ENCODE results near the gene DMGDH. TPM values are rescaled to one million over a fixed set of nuclear protein-coding genes. Genes with fewer than 3 reads are reported as not detected.

Gene DMGDH
- total and polyA plus RNA-seq, 2 experiments from 2014 or later: 8.9 TPM; not detected in 1

DNA sequence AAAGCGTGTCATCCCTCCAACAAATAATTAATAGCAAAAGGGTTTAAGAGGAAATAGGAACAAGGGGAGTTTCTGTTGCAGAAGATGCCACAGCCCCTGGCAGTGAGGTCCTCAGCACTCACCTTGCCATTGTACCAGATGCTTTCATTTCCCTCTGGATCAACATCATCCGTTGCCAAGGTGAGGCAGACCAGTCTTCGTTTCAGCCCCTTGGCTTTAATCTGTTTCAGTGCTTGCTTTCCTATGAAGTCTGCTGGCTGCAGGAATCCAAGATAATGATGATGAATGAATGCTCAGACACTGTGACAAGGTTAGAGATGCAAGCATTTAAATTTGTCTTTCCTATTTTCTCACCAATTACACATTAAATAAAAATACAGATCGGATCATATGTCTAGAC lies 64.3 kb downstream of the DMGDH start:
- no peaks in the 10 kb centered on the region for H3K4me1 ChIP-seq (ENCODE audit: low read depth)
- no peak overlapping the region for H3K4me3 ChIP-seq
- DNase-seq (ENCODE audit: low read depth in 1 of 2, low spot score in 1 of 2): no peak
- TF ChIP-seq, protein P1, sequence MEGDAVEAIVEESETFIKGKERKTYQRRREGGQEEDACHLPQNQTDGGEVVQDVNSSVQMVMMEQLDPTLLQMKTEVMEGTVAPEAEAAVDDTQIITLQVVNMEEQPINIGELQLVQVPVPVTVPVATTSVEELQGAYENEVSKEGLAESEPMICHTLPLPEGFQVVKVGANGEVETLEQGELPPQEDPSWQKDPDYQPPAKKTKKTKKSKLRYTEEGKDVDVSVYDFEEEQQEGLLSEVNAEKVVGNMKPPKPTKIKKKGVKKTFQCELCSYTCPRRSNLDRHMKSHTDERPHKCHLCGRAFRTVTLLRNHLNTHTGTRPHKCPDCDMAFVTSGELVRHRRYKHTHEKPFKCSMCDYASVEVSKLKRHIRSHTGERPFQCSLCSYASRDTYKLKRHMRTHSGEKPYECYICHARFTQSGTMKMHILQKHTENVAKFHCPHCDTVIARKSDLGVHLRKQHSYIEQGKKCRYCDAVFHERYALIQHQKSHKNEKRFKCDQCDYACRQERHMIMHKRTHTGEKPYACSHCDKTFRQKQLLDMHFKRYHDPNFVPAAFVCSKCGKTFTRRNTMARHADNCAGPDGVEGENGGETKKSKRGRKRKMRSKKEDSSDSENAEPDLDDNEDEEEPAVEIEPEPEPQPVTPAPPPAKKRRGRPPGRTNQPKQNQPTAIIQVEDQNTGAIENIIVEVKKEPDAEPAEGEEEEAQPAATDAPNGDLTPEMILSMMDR (IDR thresholded peaks at IDR 0.05; ENCODE audit: low read depth, low read length): no peak
- H3K36me3 ChIP-seq: no peaks in the 10 kb centered on the region
- H3K27ac ChIP-seq: no peak overlapping the region
- no peaks in the 10 kb centered on the region for H3K9me3 ChIP-seq (ENCODE audit: low read depth)
- no peaks in the 10 kb centered on the region for H3K27me3 ChIP-seq

- DNase-seq (ENCODE audit: low read depth in 1 of 2, low spot score in 1 of 2): no peak
- Histone ChIP-seq H3K27ac (no peak overlapping the region), H3K36me3 (no peaks in the 10 kb centered on the region), H3K9me3 (ENCODE audit: low read depth) (no peaks in the 10 kb centered on the region), H3K4me3 (no peak overlapping the region), H3K27me3 (no peaks in the 10 kb centered on the region), H3K4me1 (ENCODE audit: low read depth) (no peaks in the 10 kb centered on the region)
- TF ChIP-seq, protein P1 (IDR thresholded peaks at IDR 0.05; ENCODE audit: low read depth, low read length): no peak
These were observed 67.1 kb downstream of the DMGDH start for GRCh38 chr5:79002374-79002773.

DNA sequence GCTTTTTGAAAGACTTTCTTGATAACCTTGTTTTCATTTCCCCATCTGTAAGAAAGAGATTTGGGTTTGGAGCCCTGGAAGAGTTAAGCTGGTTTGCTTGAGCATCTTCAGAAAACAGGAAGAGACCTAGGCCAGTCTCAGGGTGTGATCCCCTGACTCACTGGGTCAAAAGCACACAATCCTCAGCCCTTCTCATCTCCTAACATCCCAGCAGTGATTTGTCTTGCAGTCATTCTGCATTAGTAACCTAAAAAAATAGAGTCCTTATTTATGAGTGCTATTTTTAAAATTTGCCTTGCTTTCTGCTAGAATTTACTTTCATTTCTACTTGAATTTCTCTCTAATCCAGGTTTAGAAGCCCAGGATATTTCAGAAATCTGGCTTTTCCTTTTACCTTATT lies 68.0 kb downstream of the DMGDH start:
- Histone ChIP-seq H3K27ac (no peak overlapping the region), H3K4me1 (ENCODE audit: low read depth) (no peaks in the 10 kb centered on the region), H3K36me3 (no peaks in the 10 kb centered on the region), H3K27me3 (no peaks in the 10 kb centered on the region), H3K9me3 (ENCODE audit: low read depth) (no peaks in the 10 kb centered on the region), H3K4me3 (no peak overlapping the region)
- TF ChIP-seq, protein P1 (IDR thresholded peaks at IDR 0.05; ENCODE audit: low read depth, low read length): no peak
- no peak for DNase-seq (ENCODE audit: low read depth in 1 of 2, low spot score in 1 of 2)

DNA sequence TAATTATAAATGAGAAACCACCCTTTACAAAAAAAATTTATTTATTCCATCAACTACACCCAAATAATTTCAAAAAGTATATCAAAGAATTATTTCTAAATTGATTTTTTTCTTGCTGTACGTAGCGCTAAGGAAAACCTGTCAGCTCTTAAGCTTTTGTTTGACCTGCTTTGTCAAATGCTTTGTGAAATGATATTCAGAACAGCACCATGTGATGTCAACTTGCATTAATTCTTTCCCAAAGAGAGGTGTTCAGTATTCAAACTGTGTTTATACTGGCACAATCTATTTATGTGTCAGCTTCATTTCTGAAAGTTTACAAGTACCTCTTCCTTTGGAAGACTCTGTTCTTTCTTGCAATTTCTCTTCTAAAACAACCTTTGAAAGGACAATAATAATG lies 72.4 kb downstream of the DMGDH start:
- no peaks in the 10 kb centered on the region for H3K27me3 ChIP-seq
- H3K9me3 ChIP-seq (ENCODE audit: low read depth): no peaks in the 10 kb centered on the region
- TF ChIP-seq, protein P1 (IDR thresholded peaks at IDR 0.05; ENCODE audit: low read depth, low read length): no peak
- H3K36me3 ChIP-seq: no peaks in the 10 kb centered on the region
- no peak overlapping the region for H3K4me3 ChIP-seq
- H3K4me1 ChIP-seq (ENCODE audit: low read depth): no peaks in the 10 kb centered on the region
- DNase-seq (ENCODE audit: low read depth in 1 of 2, low spot score in 1 of 2): no peak
- no peak overlapping the region for H3K27ac ChIP-seq

DNA sequence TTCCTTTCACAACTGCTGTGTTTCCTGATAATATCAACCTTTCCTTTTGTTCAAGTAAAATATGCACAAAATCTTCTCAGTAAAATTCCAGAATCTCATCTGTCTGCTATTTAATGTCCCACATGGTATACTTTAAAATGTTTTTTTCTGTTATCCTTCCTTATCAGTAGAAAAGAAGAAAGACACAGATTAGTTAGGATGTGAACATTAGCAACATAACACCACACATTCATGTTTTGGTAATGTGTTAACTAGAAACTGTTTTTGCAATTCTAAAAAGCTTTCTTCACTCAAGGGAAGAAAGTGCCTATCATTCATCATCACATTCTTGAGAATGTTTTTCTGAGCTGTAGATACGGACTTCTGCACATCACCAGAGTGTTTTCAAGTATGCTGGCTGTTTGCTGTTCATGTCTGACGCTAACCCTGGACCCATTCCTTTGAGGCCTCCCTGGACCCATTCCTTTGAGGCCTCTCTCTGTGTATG lies 73.9 kb downstream of the DMGDH start:
- H3K9me3 ChIP-seq (ENCODE audit: low read depth): no peaks in the 10 kb centered on the region
- H3K4me3 ChIP-seq: no peak overlapping the region
- TF ChIP-seq, protein P1 (IDR thresholded peaks at IDR 0.05; ENCODE audit: low read depth, low read length): no peak
- no peaks in the 10 kb centered on the region for H3K27me3 ChIP-seq
- H3K36me3 ChIP-seq: no peaks in the 10 kb centered on the region
- DNase-seq (ENCODE audit: low read depth in 1 of 2, low spot score in 1 of 2): no peak
- no peaks in the 10 kb centered on the region for H3K4me1 ChIP-seq (ENCODE audit: low read depth)
- no peak overlapping the region for H3K27ac ChIP-seq

DNA sequence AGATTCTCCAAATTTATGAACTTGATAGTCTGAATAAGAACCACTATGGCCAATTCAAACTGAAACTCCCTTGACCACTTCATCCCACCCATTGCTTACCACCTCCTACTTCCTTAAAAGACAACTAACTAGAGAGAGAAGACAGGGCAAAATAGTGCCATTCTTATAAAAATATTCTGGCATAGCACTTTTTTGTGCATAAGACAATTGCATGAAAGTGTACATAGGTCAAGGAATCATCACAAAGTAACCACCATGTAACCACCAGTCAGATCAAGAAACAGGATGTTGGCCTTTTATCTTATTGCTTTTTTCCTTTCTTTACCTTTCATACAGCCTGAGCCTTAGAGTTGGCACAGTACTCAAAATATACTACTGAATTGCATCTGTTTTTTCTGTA lies 76.3 kb downstream of the DMGDH start:
- TF ChIP-seq, protein P1 (IDR thresholded peaks at IDR 0.05; ENCODE audit: low read depth, low read length): no peak
- Histone ChIP-seq H3K4me1 (ENCODE audit: low read depth) (no peaks in the 10 kb centered on the region), H3K27ac (no peak overlapping the region), H3K36me3 (no peaks in the 10 kb centered on the region), H3K27me3 (no peaks in the 10 kb centered on the region), H3K4me3 (no peak overlapping the region), H3K9me3 (ENCODE audit: low read depth) (no peaks in the 10 kb centered on the region)
- no peak for DNase-seq (ENCODE audit: low read depth in 1 of 2, low spot score in 1 of 2)

Measured in cardiac muscle cell (in vitro differentiated cells and primary cell).